ENCODE data around the gene EIF2B5.

DNA sequence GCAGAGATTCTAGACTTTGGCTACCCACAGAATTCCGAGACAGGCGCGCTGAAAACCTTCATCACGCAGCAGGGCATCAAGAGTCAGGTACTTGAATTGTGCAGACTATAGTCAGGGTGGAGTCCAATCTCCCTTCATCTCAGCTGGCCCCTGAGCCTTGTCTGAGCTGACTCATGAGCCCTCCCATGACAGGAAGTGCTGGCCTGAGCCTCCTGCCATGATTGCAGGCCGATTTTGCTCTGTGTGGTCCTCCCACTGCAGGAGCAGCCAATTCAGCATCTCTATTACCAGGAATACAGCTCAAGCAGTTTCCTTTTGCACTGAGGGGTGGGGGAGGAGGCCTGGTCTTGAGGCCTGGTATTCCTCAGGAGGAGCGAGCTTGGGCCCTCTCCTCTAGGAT is 45.0 kb downstream of the EIF2B5 start:
- TF ChIP-seq CTCF (conservative IDR thresholded peaks at IDR 0.05; ENCODE audit: low read length): no peak
- TF ChIP-seq EZH2phosphoT487 (IDR thresholded peaks at IDR 0.05; ENCODE audit: borderline replicate concordance, low read depth, low read length): no peak

Measured in OCI-LY7 (cell line).